Central memory CD8-positive, alpha-beta T cell (primary cell): ENCODE results near the gene KRTAP10-5.
"Not testable (repeated sequence)": the region's sequence is repeated elsewhere in the genome, so short reads cannot be mapped to it uniquely, and the experiment has no call there.

Experiments used
- ATAC-seq: fragments of 150-1000 bp; cut with Tn5 transposase; replicated peaks from 2 replicates; pipeline ENCODE4 v1.10.0; 2022; ENCODE audit warnings: mild to moderate bottlenecking, moderate FRiP score, moderate number of reproducible peaks; ENCODE audit not compliant: poor library complexity, severe bottlenecking; ENCODE audit errors: extremely low read depth
- DNase-seq, 2 donors: peaks; one replicate each; pipeline ENCODE4 v3.0.0; 2021; ENCODE audit warnings: low spot score in 2 of 2
- H3K27ac Mint-ChIP-seq: one replicate; pipeline ENCODE4 v1.8.0; 2022; ENCODE audit warnings: low read depth, mild to moderate bottlenecking, moderate library complexity, mixed read lengths
- H3K27me3 Mint-ChIP-seq: one replicate; pipeline ENCODE4 v1.8.0; 2022; ENCODE audit warnings: mixed read lengths
- H3K36me3 Mint-ChIP-seq: one replicate; pipeline ENCODE4 v1.8.0; 2022; ENCODE audit warnings: mild to moderate bottlenecking, moderate library complexity, mixed read lengths; ENCODE audit not compliant: insufficient read depth
- H3K4me1 Mint-ChIP-seq: one replicate; pipeline ENCODE4 v1.8.0; 2022; ENCODE audit warnings: mixed read lengths
- H3K4me3 Mint-ChIP-seq: one replicate; pipeline ENCODE4 v1.8.0; 2022; ENCODE audit warnings: mild to moderate bottlenecking, moderate library complexity, mixed read lengths
- H3K9me3 Mint-ChIP-seq: one replicate; pipeline ENCODE4 v1.8.0; 2022; ENCODE audit warnings: mixed read lengths

The KRTAP10-5 gene

DNA sequence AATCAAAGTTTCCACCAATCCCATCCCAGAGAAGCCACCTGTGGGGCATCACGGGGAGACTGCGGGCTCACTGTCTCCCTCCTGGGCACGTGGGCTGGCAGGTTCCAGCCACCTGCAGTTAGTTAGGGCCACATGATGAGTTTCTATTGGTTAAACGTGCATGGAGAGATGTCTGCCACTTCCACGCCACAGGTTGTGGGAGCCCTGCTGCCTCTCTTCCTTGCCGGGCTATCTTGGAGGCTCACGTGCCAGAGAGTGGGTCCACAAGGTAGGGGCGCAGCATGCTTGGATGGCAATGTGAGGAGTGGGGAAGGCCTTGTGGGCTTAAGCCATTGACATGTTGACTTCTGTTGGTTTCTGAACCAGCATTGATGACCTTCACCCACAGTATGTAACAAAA lies 23.5 kb upstream of the KRTAP10-5 start:
- Mint-ChIP-seq H3K4me3 (no peak overlapping the region), H3K4me1 (no peaks in the 10 kb centered on the region), H3K27ac (no peak overlapping the region), H3K9me3 (peaks cover 3% of the 10 kb centered on the region), H3K36me3 (peaks cover 2% of the 10 kb centered on the region), H3K27me3 (peaks cover 27% of the 10 kb centered on the region)
- no peak for ATAC-seq
- no peak for DNase-seq

GRCh38 chr21:44603109-44603875 lies 22.9 kb upstream of the KRTAP10-5 start:
- Mint-ChIP-seq H3K9me3 (no peaks in the 10 kb centered on the region), H3K4me1 (no peaks in the 10 kb centered on the region), H3K27me3 (peaks cover 29% of the 10 kb centered on the region), H3K36me3 (peaks cover 2% of the 10 kb centered on the region), H3K27ac (peak overlapping the region; percentile 49), H3K4me3 (no peak overlapping the region)
- DNase-seq (no peak), ATAC-seq (no peak)

- no peak for DNase-seq
- no peak for ATAC-seq
- Mint-ChIP-seq H3K9me3 (no peaks in the 10 kb centered on the region), H3K4me1 (no peaks in the 10 kb centered on the region), H3K27ac (no peak overlapping the region), H3K36me3 (peaks cover 2% of the 10 kb centered on the region), H3K4me3 (no peak overlapping the region), H3K27me3 (peaks cover 35% of the 10 kb centered on the region)
Measured at GRCh38 chr21:44602463-44602850, 22.1 kb upstream of the KRTAP10-5 start.

DNA sequence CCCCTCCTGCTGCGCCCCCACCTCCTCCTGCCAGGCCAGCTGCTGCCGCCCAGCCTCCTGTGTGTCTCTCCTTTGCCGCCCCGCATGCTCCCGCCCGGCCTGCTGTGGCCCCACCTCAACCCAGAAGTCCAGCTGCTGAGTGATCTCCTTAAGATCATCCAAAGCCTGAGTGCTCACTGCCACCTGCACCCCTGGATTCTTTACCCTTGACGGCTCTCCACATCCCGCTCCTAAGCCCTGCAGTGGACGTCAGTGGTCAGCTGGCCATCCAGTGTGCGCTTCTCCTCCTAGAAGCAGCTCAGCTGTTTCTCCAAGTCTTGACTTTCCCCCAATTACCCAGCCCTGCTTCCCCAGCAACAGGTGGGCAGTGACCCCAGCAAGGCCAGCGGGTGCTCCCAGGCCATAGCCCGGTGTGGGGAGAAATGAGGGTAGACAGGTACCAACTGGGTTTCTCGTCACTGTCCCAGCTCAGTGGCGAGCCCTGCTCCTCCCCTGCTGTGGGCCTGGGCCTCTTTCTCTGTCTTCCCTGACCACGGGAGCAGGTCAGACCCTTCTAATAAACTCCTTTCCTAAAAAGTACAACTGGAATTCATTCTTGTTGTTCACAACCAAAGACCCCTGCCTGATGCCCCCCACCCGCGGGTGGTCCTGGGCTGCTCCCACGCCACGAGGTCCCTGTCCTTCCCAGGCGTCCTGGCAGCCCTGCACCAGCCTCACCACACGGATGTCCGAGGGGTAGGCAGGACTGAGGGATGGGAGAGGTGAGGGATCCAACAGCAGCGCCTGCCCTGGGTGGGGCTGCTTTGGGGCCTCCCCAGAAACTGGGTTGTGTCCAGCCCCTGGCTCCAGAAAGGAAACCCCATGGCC lies 21.4 kb upstream of the KRTAP10-5 start:
- DNase-seq (no peak), ATAC-seq (no peak)
- peaks cover 2% of the 10 kb centered on the region for H3K36me3 Mint-ChIP-seq
- H3K27ac Mint-ChIP-seq, result no peak overlapping the region
- H3K27me3 Mint-ChIP-seq, result peaks cover 33% of the 10 kb centered on the region
- H3K9me3 Mint-ChIP-seq, result no peaks in the 10 kb centered on the region
- no peak overlapping the region for H3K4me3 Mint-ChIP-seq
- H3K4me1 Mint-ChIP-seq, result no peaks in the 10 kb centered on the region

GRCh38 chr21:44601091-44601490 lies 20.7 kb upstream of the KRTAP10-5 start:
- H3K27me3 Mint-ChIP-seq, result peaks cover 26% of the 10 kb centered on the region
- not testable (repeated sequence) for H3K4me1 Mint-ChIP-seq, H3K4me3 Mint-ChIP-seq, DNase-seq, H3K36me3 Mint-ChIP-seq, H3K27ac Mint-ChIP-seq, H3K9me3 Mint-ChIP-seq, ATAC-seq

DNA sequence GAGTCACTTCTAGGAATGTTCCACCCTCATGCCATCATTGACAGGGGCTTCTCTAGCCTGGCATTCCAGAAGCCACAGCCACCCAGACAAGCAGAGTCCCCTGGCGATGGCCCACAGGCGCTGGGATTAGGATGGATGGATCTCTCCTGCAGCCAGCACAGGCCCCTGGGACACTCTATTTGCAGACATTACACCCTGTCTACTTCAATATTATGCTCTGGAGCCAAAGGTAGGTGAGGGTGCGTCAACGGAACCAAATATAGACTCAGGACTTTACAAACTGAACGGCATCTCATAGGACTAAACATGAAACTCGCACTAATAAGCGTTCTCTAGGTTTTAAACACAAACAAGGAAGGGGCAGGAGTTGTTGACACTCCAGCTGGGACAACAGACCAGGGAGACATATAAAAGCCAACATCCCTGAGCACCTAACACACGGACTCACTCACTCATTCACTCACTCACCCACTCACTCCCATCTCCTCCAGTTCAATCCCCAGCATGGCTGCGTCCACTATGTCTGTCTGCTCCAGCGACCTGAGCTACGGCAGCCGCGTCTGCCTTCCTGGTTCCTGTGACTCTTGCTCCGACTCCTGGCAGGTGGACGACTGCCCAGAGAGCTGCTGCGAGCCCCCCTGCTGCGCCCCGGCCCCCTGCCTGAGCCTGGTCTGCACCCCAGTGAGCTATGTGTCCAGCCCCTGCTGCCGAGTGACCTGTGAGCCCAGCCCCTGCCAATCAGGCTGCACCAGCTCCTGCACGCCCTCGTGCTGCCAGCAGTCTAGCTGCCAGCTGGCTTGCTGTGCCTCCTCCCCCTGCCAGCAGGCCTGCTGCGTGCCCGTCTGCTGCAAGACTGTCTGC lies 19.9 kb upstream of the KRTAP10-5 start, which contains the start of gene KRTAP10-7:
Gene KRTAP10-7 (plus strand): TSS at position 480 of the 861 bp plus-strand sequence. CDS start 25 bp downstream, at position 505.
- not testable (repeated sequence) for H3K4me1 Mint-ChIP-seq, H3K27ac Mint-ChIP-seq, H3K9me3 Mint-ChIP-seq, H3K36me3 Mint-ChIP-seq, DNase-seq, ATAC-seq, H3K4me3 Mint-ChIP-seq
- peaks cover 18% of the 10 kb centered on the region for H3K27me3 Mint-ChIP-seq

DNA sequence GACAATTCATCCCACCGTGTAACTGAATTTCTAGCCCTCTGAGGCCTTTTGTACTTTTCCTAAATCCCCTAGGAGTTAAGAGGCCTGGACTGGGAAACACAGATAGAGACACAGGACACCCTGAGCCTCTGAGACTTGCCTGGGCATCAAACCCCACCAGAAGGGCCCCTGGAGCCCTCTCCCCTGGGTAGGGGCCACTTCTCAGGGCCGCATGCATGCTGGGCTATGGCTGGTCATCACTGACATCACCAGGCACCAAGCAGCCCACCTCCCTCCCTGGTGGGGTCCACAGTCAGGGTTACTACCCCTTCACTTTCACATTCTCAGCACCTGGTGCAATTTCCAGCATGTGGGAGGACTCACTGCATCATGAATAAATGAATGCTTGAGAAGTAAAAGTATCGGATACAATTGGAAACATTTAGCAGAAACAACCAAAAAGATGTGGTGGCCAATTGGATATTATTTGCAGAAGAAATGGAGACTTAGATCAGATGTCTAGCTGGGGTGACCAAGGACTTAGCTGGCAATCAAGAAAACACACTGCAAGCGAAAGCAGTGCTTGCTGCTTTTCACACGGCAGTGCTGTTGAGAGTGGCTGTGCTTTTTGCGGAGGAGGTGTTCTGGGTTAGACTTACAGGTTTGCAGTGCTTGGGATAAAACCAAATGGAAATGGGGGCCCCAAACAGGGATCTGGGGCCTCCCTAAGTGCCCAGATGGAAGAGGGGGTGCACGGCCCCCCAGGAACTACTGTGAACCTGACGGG lies 19.0 kb upstream of the KRTAP10-5 start:
- peaks cover 17% of the 10 kb centered on the region for H3K27me3 Mint-ChIP-seq
- H3K36me3 Mint-ChIP-seq, result peaks cover 2% of the 10 kb centered on the region
- ATAC-seq, result no peak
- H3K4me3 Mint-ChIP-seq, result no peak overlapping the region
- no peak for DNase-seq
- peaks cover 6% of the 10 kb centered on the region for H3K4me1 Mint-ChIP-seq
- H3K27ac Mint-ChIP-seq, result no peak overlapping the region
- no peaks in the 10 kb centered on the region for H3K9me3 Mint-ChIP-seq

- H3K27ac Mint-ChIP-seq, result peak overlapping the region; percentile 84
- H3K36me3 Mint-ChIP-seq, result peaks cover 4% of the 10 kb centered on the region
- H3K4me3 Mint-ChIP-seq, result no peak overlapping the region
- H3K27me3 Mint-ChIP-seq, result peaks cover 17% of the 10 kb centered on the region
- no peaks in the 10 kb centered on the region for H3K9me3 Mint-ChIP-seq
- DNase-seq (no peak), ATAC-seq (no peak)
- H3K4me1 Mint-ChIP-seq, result peaks cover 6% of the 10 kb centered on the region
Measured at GRCh38 chr21:44598061-44598460, 17.7 kb upstream of the KRTAP10-5 start.

DNA sequence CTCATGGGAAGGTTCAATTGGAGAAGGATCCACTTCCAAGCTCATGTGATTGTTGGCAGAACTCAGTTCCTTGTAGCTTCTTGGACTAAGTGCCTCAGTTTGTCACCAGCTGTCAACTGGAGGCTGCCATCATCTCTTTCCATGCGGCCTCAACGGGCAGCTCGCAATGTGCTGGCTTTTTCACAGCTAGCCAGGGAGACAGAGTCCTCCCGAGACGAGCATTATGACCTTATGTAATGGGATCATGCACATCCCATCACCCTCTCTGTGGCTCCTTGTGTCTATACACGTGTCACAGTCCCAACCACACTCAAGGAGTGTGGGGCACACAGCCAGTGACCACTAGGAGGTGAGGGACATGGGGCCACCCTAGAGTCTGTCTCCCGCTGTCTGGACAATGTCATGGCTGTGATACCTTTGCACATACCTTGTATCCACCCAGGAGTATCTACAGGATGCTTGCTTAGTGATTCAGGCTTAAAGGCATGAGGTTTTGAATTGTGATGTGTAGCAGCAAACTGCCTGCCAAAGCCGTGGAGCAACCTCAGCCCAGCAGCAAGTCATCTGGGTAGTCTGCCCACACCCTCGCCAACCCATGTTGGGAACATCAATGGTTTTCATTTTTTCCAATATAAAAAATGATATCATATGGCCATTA lies 15.8 kb upstream of the KRTAP10-5 start:
- H3K4me3 Mint-ChIP-seq, result no peak overlapping the region
- H3K9me3 Mint-ChIP-seq, result no peaks in the 10 kb centered on the region
- H3K36me3 Mint-ChIP-seq, result peaks cover 4% of the 10 kb centered on the region
- no peak overlapping the region for H3K27ac Mint-ChIP-seq
- H3K4me1 Mint-ChIP-seq, result peaks cover 10% of the 10 kb centered on the region
- peaks cover 9% of the 10 kb centered on the region for H3K27me3 Mint-ChIP-seq
- ATAC-seq, result no peak
- DNase-seq, result no peak

GRCh38 chr21:44595524-44595923 lies 15.1 kb upstream of the KRTAP10-5 start:
- Mint-ChIP-seq H3K36me3 (peaks cover 4% of the 10 kb centered on the region), H3K4me1 (peaks cover 10% of the 10 kb centered on the region)

DNA sequence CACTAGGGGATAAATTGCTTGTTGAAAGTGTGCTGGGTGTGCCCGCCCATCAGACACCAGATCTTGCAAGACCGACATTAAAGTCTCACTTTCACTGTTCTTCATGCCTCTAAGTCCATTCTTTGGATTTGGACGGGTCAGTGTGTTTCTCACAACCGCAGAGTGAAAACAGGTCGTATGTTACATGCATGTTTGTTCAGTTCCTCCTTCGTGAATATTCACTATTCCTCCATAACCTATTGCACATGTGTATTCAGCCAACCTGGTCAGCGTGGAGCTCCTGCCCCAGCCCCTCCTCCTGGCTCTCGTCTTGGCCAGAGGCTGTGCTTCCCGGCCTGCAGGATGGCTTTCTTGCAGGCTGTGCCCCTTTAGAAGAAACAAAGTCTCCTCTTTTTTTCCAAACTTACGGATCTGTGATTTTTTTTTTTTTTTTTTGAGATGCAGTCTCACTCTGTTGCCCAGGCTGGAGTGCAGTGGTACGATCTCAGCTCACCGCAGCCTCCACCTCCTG lies 14.1 kb upstream of the KRTAP10-5 start:
- peaks cover 18% of the 10 kb centered on the region for H3K27me3 Mint-ChIP-seq
- no peak for ATAC-seq
- H3K4me1 Mint-ChIP-seq, result peaks cover 10% of the 10 kb centered on the region
- DNase-seq, result no peak
- no peak overlapping the region for H3K4me3 Mint-ChIP-seq
- H3K9me3 Mint-ChIP-seq, result no peaks in the 10 kb centered on the region
- no peak overlapping the region for H3K27ac Mint-ChIP-seq
- peaks cover 5% of the 10 kb centered on the region for H3K36me3 Mint-ChIP-seq

More at GRCh38 chr21:44595524-44595923, 15.1 kb upstream of the KRTAP10-5 start:
- peaks cover 7% of the 10 kb centered on the region for H3K27me3 Mint-ChIP-seq
- no peak for DNase-seq
- peak overlapping the region; percentile 8 for H3K27ac Mint-ChIP-seq
- no peak for ATAC-seq
- no peak overlapping the region for H3K4me3 Mint-ChIP-seq
- H3K9me3 Mint-ChIP-seq, result no peaks in the 10 kb centered on the region
